NCI-H446 treated with DMSO at 0.1 percent for 48 hours (cell line): ENCODE measurements around the gene ICA1.
"Not testable (repeated sequence)": the region's sequence is repeated elsewhere in the genome, so short reads cannot be mapped to it uniquely, and the experiment has no call there.

Experiments
- DNase-seq: peaks from one replicate; lab custom pipeline; 2025; lab: John Stamatoyannopoulos, UW

The ICA1 gene

GRCh38 chr7:8263048-8263447 is 1.1 kb upstream of the ICA1 start:
- DNase-seq: no peak

- no peak for DNase-seq
Observed at GRCh38 chr7:8260871-8261694, 884 bp downstream of the ICA1 start.

GRCh38 chr7:8259586-8260222 is 2.3 kb downstream of the ICA1 start:
- DNase-seq: no peak

GRCh38 chr7:8258734-8259133 is 3.2 kb downstream of the ICA1 start:
- no peak for DNase-seq

GRCh38 chr7:8258166-8258565 is 3.8 kb downstream of the ICA1 start:
- DNase-seq: no peak

- DNase-seq: no peak
Observed at GRCh38 chr7:8255680-8256655, 6.0 kb downstream of the ICA1 start.

- DNase-seq: no peak
Observed at GRCh38 chr7:8254667-8255066, 7.3 kb downstream of the ICA1 start.

- no peak for DNase-seq
Observed at GRCh38 chr7:8254215-8254614, 7.8 kb downstream of the ICA1 start.

GRCh38 chr7:8251195-8251594 is 10.8 kb downstream of the ICA1 start:
- no peak for DNase-seq

- no peak for DNase-seq
Observed at GRCh38 chr7:8250547-8250946, 11.4 kb downstream of the ICA1 start.

GRCh38 chr7:8249121-8249520 is 12.8 kb downstream of the ICA1 start:
- no peak for DNase-seq

GRCh38 chr7:8246020-8246419 is 15.9 kb downstream of the ICA1 start:
- DNase-seq: no peak

- DNase-seq: not testable (repeated sequence)
Observed at GRCh38 chr7:8245032-8245431, 16.9 kb downstream of the ICA1 start.

GRCh38 chr7:8243059-8243458 is 18.9 kb downstream of the ICA1 start:
- not testable (repeated sequence) for DNase-seq

- not testable (repeated sequence) for DNase-seq
Observed at GRCh38 chr7:8239702-8240362, 22.1 kb downstream of the ICA1 start.

GRCh38 chr7:8236780-8237407 is 25.1 kb downstream of the ICA1 start:
- DNase-seq: no peak

- no peak for DNase-seq
Observed at GRCh38 chr7:8232999-8233847, 28.7 kb downstream of the ICA1 start.

- DNase-seq: no peak
Observed at GRCh38 chr7:8229927-8230326, 32.0 kb downstream of the ICA1 start.

- no peak for DNase-seq
Observed at GRCh38 chr7:8228766-8229674, 32.9 kb downstream of the ICA1 start.
